Ascending aorta (tissue), 2 donors: ENCODE data around the gene ANKRD22. TPM values are rescaled to one million over a fixed set of nuclear protein-coding genes. Genes with fewer than 3 reads are reported as not detected.

ENCODE experiments used
- DNase-seq, 2 donors: peaks; one replicate each; pipeline ENCODE4 v3.0.0-alpha.2; 2019; ENCODE audit warnings: low spot score in 2 of 2
- H3K27ac ChIP-seq, 2 donors: fragments of 200-600 bp; sonication (generic); one replicate each; pipeline ENCODE4 v1.5.1; 2016 to 2017; ENCODE audit warnings: mild to moderate bottlenecking in 1 of 2
- H3K27me3 ChIP-seq: fragments of 200-600 bp; sonication (generic); one replicate; pipeline ENCODE4 v1.5.1; 2017
- H3K36me3 ChIP-seq, 2 donors: fragments of 200-600 bp; sonication (generic); one replicate each; pipeline ENCODE4 v1.5.1; 2016
- H3K4me1 ChIP-seq, 2 donors: fragments of 200-600 bp; sonication (generic); one replicate each; pipeline ENCODE4 v1.5.1; 2016 to 2017; ENCODE audit warnings: mild to moderate bottlenecking in 1 of 2
- H3K4me3 ChIP-seq, 2 donors: fragments of 200-600 bp; sonication (generic); one replicate each; pipeline ENCODE4 v1.5.1; 2016 to 2017; ENCODE audit warnings: mild to moderate bottlenecking in 1 of 2
- H3K9me3 ChIP-seq, 2 donors: fragments of 200-600 bp; sonication (generic); one replicate each; pipeline ENCODE4 v1.5.1; 2016
- CTCF ChIP-seq, 3 experiments: fragments of 200-600 bp in 2 of 3; fragments of 450-650 bp in 1 of 3; sonication (generic) in 2 of 3; IDR thresholded peaks; one replicate each; pipeline ENCODE4 v1.5.1; 2016 to 2019; ENCODE audit warnings: antibody characterized with exemption in 3 of 3, mild to moderate bottlenecking in 1 of 3, moderate library complexity in 1 of 3
- intact Hi-C: fragments of 100-400 bp; cut with DNase I; formaldehyde crosslinking; loops from one replicate; pipeline ENCODE4 v1.15.1; 2023
- total RNA-seq: library from RNA; depleted of rRNA; stranded (reverse); fragments of >200 nt; gene quantifications from one replicate; pipeline ENCODE4 v1.1.0, GENCODE V29; 2016

ANKRD22 gene
- not detected for total RNA-seq

GRCh38 chr10:88851706-88852105, at the start of gene ANKRD22:
Gene ANKRD22, minus strand, starts transcription at chr10:88851844. Its CDS starts 237 bp downstream, at chr10:88851607.
- no peaks in the 10 kb centered on the region for H3K36me3 ChIP-seq
- no peaks in the 10 kb centered on the region for H3K9me3 ChIP-seq
- H3K4me3 ChIP-seq: no peak within 1 kb of the TSS
- no peak for DNase-seq
- no peaks in the 10 kb centered on the region for H3K27me3 ChIP-seq
- no peak within 1 kb of the TSS for H3K27ac ChIP-seq
- H3K4me1 ChIP-seq: no peaks in the 10 kb centered on the region
- TF ChIP-seq CTCF (IDR thresholded peaks at IDR 0.05): no peak
- intact Hi-C loops: no loop called here

GRCh38 chr10:88899886-88900285, 48.2 kb upstream of the ANKRD22 start:
- Histone ChIP-seq H3K4me3 (no peak overlapping the region), H3K27ac (no peak overlapping the region), H3K27me3 (no peaks in the 10 kb centered on the region), H3K36me3 (no peaks in the 10 kb centered on the region), H3K4me1 (no peaks in the 10 kb centered on the region), H3K9me3 (no peaks in the 10 kb centered on the region)
- TF ChIP-seq CTCF (IDR thresholded peaks at IDR 0.05): no peak
- intact Hi-C loops: no loop called here
- no peak for DNase-seq

- no peaks in the 10 kb centered on the region for H3K9me3 ChIP-seq
- intact Hi-C loops: no loop called here
- no peak overlapping the region for H3K4me3 ChIP-seq
- no peak for TF ChIP-seq CTCF (IDR thresholded peaks at IDR 0.05)
- no peaks in the 10 kb centered on the region for H3K27me3 ChIP-seq
- H3K36me3 ChIP-seq: no peaks in the 10 kb centered on the region
- no peaks in the 10 kb centered on the region for H3K4me1 ChIP-seq
- no peak overlapping the region for H3K27ac ChIP-seq
- DNase-seq: no peak
Measured at GRCh38 chr10:88898727-88899126, 47.1 kb upstream of the ANKRD22 start.

GRCh38 chr10:88896994-88897853, 45.6 kb upstream of the ANKRD22 start:
- H3K9me3 ChIP-seq: no peaks in the 10 kb centered on the region
- no peaks in the 10 kb centered on the region for H3K36me3 ChIP-seq
- H3K4me3 ChIP-seq: no peak overlapping the region
- no peaks in the 10 kb centered on the region for H3K4me1 ChIP-seq
- no peak for DNase-seq
- intact Hi-C loops: no loop called here
- H3K27ac ChIP-seq: no peak overlapping the region
- no peaks in the 10 kb centered on the region for H3K27me3 ChIP-seq
- no peak for TF ChIP-seq CTCF (IDR thresholded peaks at IDR 0.05)

GRCh38 chr10:88896372-88896993, 44.8 kb upstream of the ANKRD22 start:
- intact Hi-C loops: no loop called here
- no peak for TF ChIP-seq CTCF (IDR thresholded peaks at IDR 0.05)

More at GRCh38 chr10:88896372-88896993, 44.8 kb upstream of the ANKRD22 start:
- no peak overlapping the region for H3K4me3 ChIP-seq
- H3K36me3 ChIP-seq: no peaks in the 10 kb centered on the region
- no peak for DNase-seq
- H3K27ac ChIP-seq: no peak overlapping the region
- H3K4me1 ChIP-seq: no peaks in the 10 kb centered on the region
- no peaks in the 10 kb centered on the region for H3K27me3 ChIP-seq
- no peaks in the 10 kb centered on the region for H3K9me3 ChIP-seq
